ENCODE measurements around the gene P2RY14. TPM values are rescaled to one million over a fixed set of nuclear protein-coding genes. Genes with fewer than 3 reads are reported as not detected.

The P2RY14 gene
- total RNA-seq, 1 donor from 2014 or later = not detected

DNA sequence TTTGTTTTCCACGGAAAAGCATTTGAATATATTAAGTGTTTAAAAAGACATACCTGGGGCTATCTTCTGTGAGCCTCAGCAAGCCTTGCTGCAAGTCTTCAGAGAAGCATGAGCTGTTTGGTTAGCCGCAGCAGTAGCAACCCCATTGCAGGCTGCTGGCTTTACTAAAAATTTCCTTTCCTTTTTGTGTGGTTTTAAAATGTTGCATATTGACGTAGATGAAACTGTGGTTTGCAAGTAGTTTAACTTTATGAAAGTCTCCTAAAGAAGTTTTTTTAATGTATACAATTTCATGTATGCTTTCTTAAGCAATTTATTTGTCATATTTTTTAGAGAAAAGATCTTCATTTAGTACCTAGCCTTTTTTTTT, 75.3 kb downstream of the P2RY14 start, which contains the start of gene GPR171:
Gene GPR171 (minus strand): TSS at position 166 of the 370 bp plus-strand sequence. CDS start 3,830 bp downstream, outside the sequence.
- peaks cover 2% of the 10 kb centered on the region for H3K27me3 Mint-ChIP-seq (ENCODE audit: unreplicated experiment)
- no peaks in the 10 kb centered on the region for H3K36me3 Mint-ChIP-seq (ENCODE audit: unreplicated experiment)
- no peak within 1 kb of the TSS for H3K27ac Mint-ChIP-seq (ENCODE audit: unreplicated experiment)
- H3K4me1 Mint-ChIP-seq (ENCODE audit: low read depth, unreplicated experiment) = no peaks in the 10 kb centered on the region
- TF ChIP-seq CTCF (IDR thresholded peaks at IDR 0.05; ENCODE audit: partially characterized antibody, unreplicated experiment) = no peak
- no peaks in the 10 kb centered on the region for H3K9me3 Mint-ChIP-seq (ENCODE audit: unreplicated experiment)
- no peak within 1 kb of the TSS for H3K4me3 Mint-ChIP-seq (ENCODE audit: unreplicated experiment)
- DNase-seq = no peak

DNA sequence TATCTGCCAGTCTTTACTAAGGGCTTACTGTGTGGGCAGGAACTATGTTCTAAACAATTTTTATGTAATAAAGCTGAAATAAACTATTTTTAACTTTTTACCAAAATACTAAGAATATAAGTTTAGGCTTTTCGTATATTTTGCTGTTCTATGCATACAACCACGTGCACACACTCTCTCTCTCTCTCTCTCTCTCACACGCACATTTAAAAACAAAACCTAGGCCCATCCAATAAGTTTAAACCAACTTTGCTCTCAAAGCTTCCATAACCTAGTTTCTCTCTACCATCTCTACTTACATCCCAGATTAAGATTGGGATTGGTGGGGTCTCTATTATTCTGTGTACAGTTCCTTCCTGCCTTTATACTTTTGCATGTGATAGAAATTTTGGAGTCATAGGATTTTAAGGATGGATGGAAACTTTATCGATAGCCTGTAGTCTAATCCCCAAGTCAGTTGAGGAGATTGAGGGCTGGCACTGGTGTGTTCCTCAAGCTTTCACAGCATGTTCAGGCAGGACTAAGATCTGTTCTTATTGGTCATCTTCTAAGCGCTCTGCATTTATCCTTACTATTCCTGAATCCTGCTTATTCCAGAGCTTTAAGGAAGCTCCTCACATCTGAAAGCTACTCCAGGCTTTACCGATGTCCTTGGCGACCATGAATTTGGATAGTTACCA, 77.2 kb downstream of the P2RY14 start:
- H3K9me3 Mint-ChIP-seq (ENCODE audit: unreplicated experiment) = no peaks in the 10 kb centered on the region
- TF ChIP-seq CTCF (IDR thresholded peaks at IDR 0.05; ENCODE audit: partially characterized antibody, unreplicated experiment) = no peak

DNA sequence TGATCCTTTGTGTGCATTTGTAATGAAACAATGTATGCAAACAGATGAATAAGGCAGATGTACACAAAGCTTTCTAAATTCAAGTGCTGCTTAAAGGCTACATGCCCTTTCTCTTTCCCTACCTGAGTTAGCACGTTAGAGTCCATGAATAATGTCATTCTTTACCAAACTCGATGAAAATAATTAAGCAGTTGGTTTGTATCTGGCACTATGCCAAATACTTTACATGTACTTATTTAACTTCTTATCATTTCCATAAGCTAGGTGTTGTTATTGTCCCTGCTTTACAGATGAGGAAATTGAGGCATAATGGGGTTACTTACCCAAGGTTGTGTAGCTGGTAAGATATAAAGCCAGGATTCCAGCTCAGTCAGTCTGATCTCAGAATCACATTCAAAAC, 77.8 kb downstream of the P2RY14 start:
- DNase-seq = no peak
- H3K27me3 Mint-ChIP-seq (ENCODE audit: unreplicated experiment) = no peaks in the 10 kb centered on the region
- no peak overlapping the region for H3K27ac Mint-ChIP-seq (ENCODE audit: unreplicated experiment)
- peaks cover 2% of the 10 kb centered on the region for H3K4me1 Mint-ChIP-seq (ENCODE audit: low read depth, unreplicated experiment)
- H3K4me3 Mint-ChIP-seq (ENCODE audit: unreplicated experiment) = no peak overlapping the region
- no peaks in the 10 kb centered on the region for H3K9me3 Mint-ChIP-seq (ENCODE audit: unreplicated experiment)
- no peak for TF ChIP-seq CTCF (IDR thresholded peaks at IDR 0.05; ENCODE audit: partially characterized antibody, unreplicated experiment)
- no peaks in the 10 kb centered on the region for H3K36me3 Mint-ChIP-seq (ENCODE audit: unreplicated experiment)

More for the DNA sequence above, 77.2 kb downstream of the P2RY14 start:
- Mint-ChIP-seq H3K27ac (ENCODE audit: unreplicated experiment) (no peak overlapping the region), H3K27me3 (ENCODE audit: unreplicated experiment) (no peaks in the 10 kb centered on the region), H3K4me1 (ENCODE audit: low read depth, unreplicated experiment) (peaks cover 2% of the 10 kb centered on the region), H3K36me3 (ENCODE audit: unreplicated experiment) (no peaks in the 10 kb centered on the region), H3K4me3 (ENCODE audit: unreplicated experiment) (no peak overlapping the region)
- no peak for DNase-seq

DNA sequence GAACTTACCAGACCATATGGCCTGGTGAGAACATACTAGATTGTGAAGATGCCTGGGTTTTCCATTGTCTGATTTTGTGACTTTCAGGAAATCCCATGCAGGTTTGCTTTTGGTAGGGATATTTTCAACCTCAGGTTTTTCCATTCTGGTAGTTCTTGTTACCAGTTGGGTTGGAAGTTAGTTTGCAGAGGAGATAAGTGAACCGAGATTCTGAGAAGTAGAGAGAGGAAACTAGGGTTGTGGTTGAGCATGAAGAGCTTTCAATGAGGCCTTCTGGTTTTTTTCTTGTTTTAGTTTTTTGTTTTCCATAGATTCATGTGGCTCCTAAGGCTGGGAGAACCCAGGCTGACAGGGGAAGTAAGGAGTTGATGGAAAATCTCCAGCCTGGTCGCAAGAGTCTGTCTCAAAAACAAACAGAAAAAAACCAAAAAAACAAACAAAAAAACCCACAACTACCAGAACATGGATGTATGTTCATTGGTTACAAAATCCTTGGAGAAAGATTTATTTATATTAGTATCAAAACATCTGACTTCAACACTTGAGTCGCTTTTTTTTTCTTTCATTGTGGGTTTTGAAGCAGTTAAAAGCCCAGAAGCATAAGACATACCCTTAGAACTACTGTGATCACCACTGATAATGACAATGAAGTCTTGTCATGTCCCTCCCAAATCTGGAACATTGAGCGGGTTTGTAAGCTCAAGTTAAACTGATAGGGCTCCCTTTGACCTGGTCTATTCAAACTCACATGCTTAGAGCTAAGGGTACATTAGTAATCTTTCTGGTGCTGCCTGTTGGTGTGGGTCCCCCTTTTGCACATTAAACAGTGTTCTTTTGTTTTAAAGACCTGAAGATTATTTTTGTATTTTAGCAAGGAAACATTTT, 78.5 kb downstream of the P2RY14 start:
- Mint-ChIP-seq H3K36me3 (ENCODE audit: unreplicated experiment) (no peaks in the 10 kb centered on the region), H3K4me3 (ENCODE audit: unreplicated experiment) (no peak overlapping the region), H3K27me3 (ENCODE audit: unreplicated experiment) (no peaks in the 10 kb centered on the region)

More for the DNA sequence above, 78.5 kb downstream of the P2RY14 start:
- no peak for DNase-seq
- Mint-ChIP-seq H3K4me1 (ENCODE audit: low read depth, unreplicated experiment) (peaks cover 2% of the 10 kb centered on the region), H3K9me3 (ENCODE audit: unreplicated experiment) (no peaks in the 10 kb centered on the region), H3K27ac (ENCODE audit: unreplicated experiment) (no peak overlapping the region)
- no peak for TF ChIP-seq CTCF (IDR thresholded peaks at IDR 0.05; ENCODE audit: partially characterized antibody, unreplicated experiment)

Data from glutamatergic neuron (in vitro differentiated cells).